WTC11 (cell line): ENCODE measurements around the gene OR52N2. TPM values are rescaled to one million over a fixed set of nuclear protein-coding genes. Genes with fewer than 3 reads are reported as not detected.

Experiments
- ATAC-seq: fragments of 200-7000 bp; cut with Tn5 transposase; 2 replicates; pipeline ENCODE4 v1.10.0; 2021; ENCODE audit warnings: mild to moderate bottlenecking, moderate library complexity
- CTCF ChIA-PET: fragments of 300-600 bp; sonication (Branson Sonifier 250); formaldehyde crosslinking; loops from one replicate; lab custom pipeline; 2021; ENCODE audit warnings: antibody characterized with exemption; lab: Charles Lee
- POLR2A ChIA-PET: fragments of 350-600 bp; sonication (Branson Sonifier 250); formaldehyde crosslinking; loops from one replicate; lab custom pipeline; 2021; ENCODE audit warnings: antibody characterized with exemption; lab: Charles Lee
- DNase-seq: peaks from one replicate; pipeline ENCODE4 v3.0.0; 2021; ENCODE audit warnings: low spot score
- H3K27ac Mint-ChIP-seq: 2 replicates; pipeline ENCODE4 v1.8.0; 2021; ENCODE audit warnings: mixed read lengths
- H3K27me3 Mint-ChIP-seq: 2 replicates; pipeline ENCODE4 v1.8.0; 2021; ENCODE audit warnings: low read depth, mild to moderate bottlenecking, moderate library complexity, mixed read lengths
- H3K36me3 Mint-ChIP-seq: 2 replicates; pipeline ENCODE4 v1.8.0; 2021; ENCODE audit warnings: mixed read lengths
- H3K4me1 Mint-ChIP-seq: 2 replicates; pipeline ENCODE4 v1.8.0; 2022; ENCODE audit warnings: mixed read lengths
- H3K4me3 Mint-ChIP-seq: 2 replicates; pipeline ENCODE4 v1.8.0; 2021; ENCODE audit warnings: mild to moderate bottlenecking, moderate library complexity, mixed read lengths
- H3K9me3 Mint-ChIP-seq: 2 replicates; pipeline ENCODE4 v1.8.0; 2021; ENCODE audit warnings: mixed read lengths
- CBFB ChIP-seq: sonication (generic); formaldehyde crosslinking; IDR thresholded peaks from 2 replicates; pipeline ENCODE4 v1.8.1; 2022; ENCODE audit warnings: mild to moderate bottlenecking, low read depth, missing genetic modification reagents
- ETV6 ChIP-seq: sonication (generic); formaldehyde crosslinking; IDR thresholded peaks from 2 replicates; pipeline ENCODE4 v1.8.1; 2022; ENCODE audit warnings: mild to moderate bottlenecking, missing genetic modification reagents
- GRHL2 ChIP-seq: fragments of 250-450 bp; sonication (Bioruptor Pico); IDR thresholded peaks from 2 replicates; pipeline ENCODE4 v1.8.0; 2022; ENCODE audit warnings: mild to moderate bottlenecking, moderate library complexity; ENCODE audit not compliant: insufficient replicate concordance, severe bottlenecking
- MXD4 ChIP-seq: fragments of 250-450 bp; sonication (Bioruptor Pico); IDR thresholded peaks from 2 replicates; pipeline ENCODE4 v1.8.0; 2021; ENCODE audit warnings: mild to moderate bottlenecking, moderate library complexity, borderline replicate concordance
- NFE2L1 ChIP-seq: sonication (generic); formaldehyde crosslinking; IDR thresholded peaks from 2 replicates; pipeline ENCODE4 v1.8.1; 2023; ENCODE audit warnings: missing genetic modification reagents
- OVOL2 ChIP-seq: fragments of 250-450 bp; sonication (Bioruptor Pico); IDR thresholded peaks from 2 replicates; pipeline ENCODE4 v1.9.0; 2021; ENCODE audit warnings: mild to moderate bottlenecking, borderline replicate concordance
- RORB ChIP-seq: fragments of 250-450 bp; sonication (Bioruptor Pico); IDR thresholded peaks from 2 replicates; pipeline ENCODE4 v1.9.0; 2021; ENCODE audit warnings: mild to moderate bottlenecking
- TEAD4 ChIP-seq: sonication (generic); formaldehyde crosslinking; IDR thresholded peaks from 2 replicates; pipeline ENCODE4 v1.8.0; 2022; ENCODE audit warnings: mild to moderate bottlenecking, missing genetic modification reagents
- ZBTB21 ChIP-seq: sonication (generic); formaldehyde crosslinking; IDR thresholded peaks from 2 replicates; pipeline ENCODE4 v1.8.1; 2023; ENCODE audit warnings: mild to moderate bottlenecking, missing genetic modification reagents, borderline replicate concordance
- ZNF423 ChIP-seq: fragments of 250-450 bp; sonication (Bioruptor Pico); IDR thresholded peaks from 2 replicates; pipeline ENCODE4 v2.1.2; 2022; ENCODE audit warnings: mild to moderate bottlenecking, moderate library complexity
- ZNF671 ChIP-seq: fragments of 250-450 bp; sonication (Bioruptor Pico); IDR thresholded peaks from 2 replicates; pipeline ENCODE4 v1.8.0; 2021; ENCODE audit warnings: mild to moderate bottlenecking
- total RNA-seq: library from RNA; stranded (reverse); gene quantifications from 3 replicates; pipeline ENCODE4 v1.2.3, GENCODE V29; 2021
- TF ChIP-seq, protein P1 (sequence below): sonication (generic); formaldehyde crosslinking; IDR thresholded peaks from 2 replicates; pipeline ENCODE4 v1.8.1; 2022; ENCODE audit warnings: mild to moderate bottlenecking, moderate library complexity, missing genetic modification reagents
- TF ChIP-seq, protein P2 (sequence below): sonication (generic); formaldehyde crosslinking; IDR thresholded peaks from 2 replicates; pipeline ENCODE4 v1.8.1; 2023; ENCODE audit warnings: mild to moderate bottlenecking, missing genetic modification reagents, moderate library complexity
- TF ChIP-seq, protein P3 (sequence below): sonication (generic); formaldehyde crosslinking; IDR thresholded peaks from 2 replicates; pipeline ENCODE4 v1.8.0; 2023; ENCODE audit warnings: mild to moderate bottlenecking, missing genetic modification reagents
- TF ChIP-seq, protein P4 (sequence below): sonication (generic); formaldehyde crosslinking; conservative IDR thresholded peaks from 2 replicates; pipeline ENCODE4 v1.8.1; 2023; ENCODE audit warnings: mild to moderate bottlenecking, low read depth, missing genetic modification reagents, moderate library complexity
- TF ChIP-seq, protein P5 (sequence below): fragments of 250-450 bp; sonication (Bioruptor Pico); IDR thresholded peaks from 2 replicates; pipeline ENCODE4 v2.1.2; 2022; ENCODE audit warnings: mild to moderate bottlenecking, moderate library complexity
- TF ChIP-seq, protein P6 (sequence below): sonication (generic); formaldehyde crosslinking; IDR thresholded peaks from 2 replicates; pipeline ENCODE4 v1.8.0; 2023; ENCODE audit warnings: missing genetic modification reagents, mild to moderate bottlenecking, borderline replicate concordance
- TF ChIP-seq, protein P7 (sequence below): sonication (generic); formaldehyde crosslinking; IDR thresholded peaks from 2 replicates; pipeline ENCODE4 v1.8.0; 2023; ENCODE audit warnings: missing genetic modification reagents

The OR52N2 gene
- total RNA-seq, 1 experiment from 2014 or later: not detected

DNA sequence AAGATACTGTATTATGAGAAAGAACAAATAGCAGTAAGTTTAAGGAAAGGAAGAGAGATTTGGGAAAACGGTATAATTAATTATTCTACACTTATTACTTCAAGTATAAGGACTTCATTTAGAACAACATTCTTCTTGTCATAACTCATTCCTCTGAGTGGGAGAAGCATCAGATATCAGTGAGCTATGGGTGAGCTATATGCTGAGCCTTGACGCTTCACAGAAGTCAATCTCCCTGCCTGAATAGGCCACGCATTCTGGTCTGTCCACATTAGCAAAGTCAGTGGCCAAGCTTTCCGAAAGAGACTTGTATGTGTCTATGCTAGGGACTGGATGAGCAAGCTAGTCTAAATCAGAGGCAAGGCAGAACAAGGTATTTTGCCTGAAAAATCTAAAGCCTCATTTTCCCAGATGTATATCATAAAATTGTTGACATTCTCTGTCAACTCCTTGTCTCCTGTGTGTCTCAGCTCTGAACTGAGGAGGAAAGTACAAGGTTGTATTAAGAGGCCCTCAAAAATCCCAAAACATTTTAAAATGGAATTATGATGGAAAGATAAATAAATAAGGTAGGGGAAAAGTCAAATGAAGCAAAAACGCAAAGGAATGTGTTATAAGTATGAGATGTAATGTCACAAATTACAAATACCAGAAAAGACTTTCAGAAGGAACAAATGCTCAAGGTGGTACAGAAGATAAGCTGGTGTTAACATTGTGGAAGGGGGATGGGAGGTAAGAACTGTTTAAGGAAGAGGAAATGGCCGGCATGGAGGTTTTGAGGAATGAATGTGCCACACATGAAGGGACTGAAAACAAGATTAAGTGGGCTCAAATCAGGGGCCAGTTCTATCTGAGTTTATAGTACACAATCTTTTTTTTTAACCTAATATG is 1.4 kb downstream of the OR52N2 start:
- H3K27me3 Mint-ChIP-seq: no peaks in the 10 kb centered on the region; the same call in 1 of the 2 replicates
- H3K36me3 Mint-ChIP-seq: no peaks in the 10 kb centered on the region
- H3K4me3 Mint-ChIP-seq: no peak overlapping the region
- TF ChIP-seq GRHL2 (no peak), TEAD4 (CRISPR knock-in tag) (no peak), ZNF671 (CRISPR knock-in tag) (no peak), ZBTB21 (CRISPR knock-in tag) (no peak)
- TF ChIP-seq, protein P1, sequence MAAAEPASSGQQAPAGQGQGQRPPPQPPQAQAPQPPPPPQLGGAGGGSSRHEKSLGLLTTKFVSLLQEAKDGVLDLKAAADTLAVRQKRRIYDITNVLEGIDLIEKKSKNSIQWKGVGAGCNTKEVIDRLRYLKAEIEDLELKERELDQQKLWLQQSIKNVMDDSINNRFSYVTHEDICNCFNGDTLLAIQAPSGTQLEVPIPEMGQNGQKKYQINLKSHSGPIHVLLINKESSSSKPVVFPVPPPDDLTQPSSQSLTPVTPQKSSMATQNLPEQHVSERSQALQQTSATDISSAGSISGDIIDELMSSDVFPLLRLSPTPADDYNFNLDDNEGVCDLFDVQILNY (CRISPR knock-in tag): no peak
- TF ChIP-seq, protein P2, sequence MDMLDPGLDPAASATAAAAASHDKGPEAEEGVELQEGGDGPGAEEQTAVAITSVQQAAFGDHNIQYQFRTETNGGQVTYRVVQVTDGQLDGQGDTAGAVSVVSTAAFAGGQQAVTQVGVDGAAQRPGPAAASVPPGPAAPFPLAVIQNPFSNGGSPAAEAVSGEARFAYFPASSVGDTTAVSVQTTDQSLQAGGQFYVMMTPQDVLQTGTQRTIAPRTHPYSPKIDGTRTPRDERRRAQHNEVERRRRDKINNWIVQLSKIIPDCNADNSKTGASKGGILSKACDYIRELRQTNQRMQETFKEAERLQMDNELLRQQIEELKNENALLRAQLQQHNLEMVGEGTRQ (CRISPR knock-in tag): no peak
- TF ChIP-seq, protein P3, sequence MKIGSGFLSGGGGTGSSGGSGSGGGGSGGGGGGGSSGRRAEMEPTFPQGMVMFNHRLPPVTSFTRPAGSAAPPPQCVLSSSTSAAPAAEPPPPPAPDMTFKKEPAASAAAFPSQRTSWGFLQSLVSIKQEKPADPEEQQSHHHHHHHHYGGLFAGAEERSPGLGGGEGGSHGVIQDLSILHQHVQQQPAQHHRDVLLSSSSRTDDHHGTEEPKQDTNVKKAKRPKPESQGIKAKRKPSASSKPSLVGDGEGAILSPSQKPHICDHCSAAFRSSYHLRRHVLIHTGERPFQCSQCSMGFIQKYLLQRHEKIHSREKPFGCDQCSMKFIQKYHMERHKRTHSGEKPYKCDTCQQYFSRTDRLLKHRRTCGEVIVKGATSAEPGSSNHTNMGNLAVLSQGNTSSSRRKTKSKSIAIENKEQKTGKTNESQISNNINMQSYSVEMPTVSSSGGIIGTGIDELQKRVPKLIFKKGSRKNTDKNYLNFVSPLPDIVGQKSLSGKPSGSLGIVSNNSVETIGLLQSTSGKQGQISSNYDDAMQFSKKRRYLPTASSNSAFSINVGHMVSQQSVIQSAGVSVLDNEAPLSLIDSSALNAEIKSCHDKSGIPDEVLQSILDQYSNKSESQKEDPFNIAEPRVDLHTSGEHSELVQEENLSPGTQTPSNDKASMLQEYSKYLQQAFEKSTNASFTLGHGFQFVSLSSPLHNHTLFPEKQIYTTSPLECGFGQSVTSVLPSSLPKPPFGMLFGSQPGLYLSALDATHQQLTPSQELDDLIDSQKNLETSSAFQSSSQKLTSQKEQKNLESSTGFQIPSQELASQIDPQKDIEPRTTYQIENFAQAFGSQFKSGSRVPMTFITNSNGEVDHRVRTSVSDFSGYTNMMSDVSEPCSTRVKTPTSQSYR (CRISPR knock-in tag): no peak
- TF ChIP-seq, protein P4, sequence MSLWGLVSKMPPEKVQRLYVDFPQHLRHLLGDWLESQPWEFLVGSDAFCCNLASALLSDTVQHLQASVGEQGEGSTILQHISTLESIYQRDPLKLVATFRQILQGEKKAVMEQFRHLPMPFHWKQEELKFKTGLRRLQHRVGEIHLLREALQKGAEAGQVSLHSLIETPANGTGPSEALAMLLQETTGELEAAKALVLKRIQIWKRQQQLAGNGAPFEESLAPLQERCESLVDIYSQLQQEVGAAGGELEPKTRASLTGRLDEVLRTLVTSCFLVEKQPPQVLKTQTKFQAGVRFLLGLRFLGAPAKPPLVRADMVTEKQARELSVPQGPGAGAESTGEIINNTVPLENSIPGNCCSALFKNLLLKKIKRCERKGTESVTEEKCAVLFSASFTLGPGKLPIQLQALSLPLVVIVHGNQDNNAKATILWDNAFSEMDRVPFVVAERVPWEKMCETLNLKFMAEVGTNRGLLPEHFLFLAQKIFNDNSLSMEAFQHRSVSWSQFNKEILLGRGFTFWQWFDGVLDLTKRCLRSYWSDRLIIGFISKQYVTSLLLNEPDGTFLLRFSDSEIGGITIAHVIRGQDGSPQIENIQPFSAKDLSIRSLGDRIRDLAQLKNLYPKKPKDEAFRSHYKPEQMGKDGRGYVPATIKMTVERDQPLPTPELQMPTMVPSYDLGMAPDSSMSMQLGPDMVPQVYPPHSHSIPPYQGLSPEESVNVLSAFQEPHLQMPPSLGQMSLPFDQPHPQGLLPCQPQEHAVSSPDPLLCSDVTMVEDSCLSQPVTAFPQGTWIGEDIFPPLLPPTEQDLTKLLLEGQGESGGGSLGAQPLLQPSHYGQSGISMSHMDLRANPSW (CRISPR knock-in tag): no peak
- DNase-seq: no peak
- no peak overlapping the region; the same call in 1 of the 2 replicates for H3K27ac Mint-ChIP-seq
- H3K9me3 Mint-ChIP-seq: no peaks in the 10 kb centered on the region
- ChIA-PET POLR2A (interaction anchor here (0.6 kb wide), 2 partner anchors 324 to 1202 kb away, joined by 3 read pairs; partner anchors contain the start of gene TRIM68), CTCF (interaction anchor here (1.0 to 1.8 kb wide), 4 partner anchors 81 to 553 kb away, joined by 3 to 7 read pairs (median 5); partner anchors contain the start of gene TRIM5)
- peaks cover 40% of the 10 kb centered on the region for H3K4me1 Mint-ChIP-seq
- no peak for ATAC-seq

DNA sequence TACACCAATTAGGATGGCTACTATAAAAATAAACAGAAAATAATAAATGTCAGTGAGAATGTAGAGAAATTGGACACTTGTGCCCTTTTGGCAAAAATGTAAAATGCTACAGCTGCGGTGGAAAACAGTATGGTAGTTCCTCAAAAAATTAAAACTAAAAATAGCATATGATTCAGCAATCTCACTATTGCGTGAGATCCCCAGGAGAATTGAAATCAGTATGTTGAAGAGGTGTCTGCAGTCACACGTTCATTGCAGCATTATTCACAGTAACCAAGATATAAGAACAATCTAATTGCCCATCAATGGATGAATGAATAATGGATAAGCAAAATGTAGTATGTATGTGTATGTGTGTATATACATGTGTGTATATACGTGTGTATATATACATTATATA is 6.8 kb downstream of the OR52N2 start:
- POLR2A ChIA-PET: no interaction called here
- H3K36me3 Mint-ChIP-seq: no peaks in the 10 kb centered on the region

More for the DNA sequence above, 6.8 kb downstream of the OR52N2 start:
- H3K9me3 Mint-ChIP-seq: no peaks in the 10 kb centered on the region
- no peaks in the 10 kb centered on the region for H3K27me3 Mint-ChIP-seq
- no peak for DNase-seq
- H3K4me3 Mint-ChIP-seq: no peak overlapping the region
- TF ChIP-seq OVOL2 (CRISPR knock-in tag): no peak
- no peak for TF ChIP-seq MXD4 (CRISPR knock-in tag)
- TF ChIP-seq, protein P5, sequence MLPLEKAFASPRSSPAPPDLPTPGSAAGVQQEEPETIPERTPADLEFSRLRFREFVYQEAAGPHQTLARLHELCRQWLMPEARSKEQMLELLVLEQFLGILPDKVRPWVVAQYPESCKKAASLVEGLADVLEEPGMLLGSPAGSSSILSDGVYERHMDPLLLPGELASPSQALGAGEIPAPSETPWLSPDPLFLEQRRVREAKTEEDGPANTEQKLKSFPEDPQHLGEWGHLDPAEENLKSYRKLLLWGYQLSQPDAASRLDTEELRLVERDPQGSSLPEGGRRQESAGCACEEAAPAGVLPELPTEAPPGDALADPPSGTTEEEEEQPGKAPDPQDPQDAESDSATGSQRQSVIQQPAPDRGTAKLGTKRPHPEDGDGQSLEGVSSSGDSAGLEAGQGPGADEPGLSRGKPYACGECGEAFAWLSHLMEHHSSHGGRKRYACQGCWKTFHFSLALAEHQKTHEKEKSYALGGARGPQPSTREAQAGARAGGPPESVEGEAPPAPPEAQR: no peak
- TF ChIP-seq ETV6 (CRISPR knock-in tag): no peak
- TF ChIP-seq, protein P1 (CRISPR knock-in tag): no peak
- TF ChIP-seq ZNF423: no peak
- TF ChIP-seq, protein P6, sequence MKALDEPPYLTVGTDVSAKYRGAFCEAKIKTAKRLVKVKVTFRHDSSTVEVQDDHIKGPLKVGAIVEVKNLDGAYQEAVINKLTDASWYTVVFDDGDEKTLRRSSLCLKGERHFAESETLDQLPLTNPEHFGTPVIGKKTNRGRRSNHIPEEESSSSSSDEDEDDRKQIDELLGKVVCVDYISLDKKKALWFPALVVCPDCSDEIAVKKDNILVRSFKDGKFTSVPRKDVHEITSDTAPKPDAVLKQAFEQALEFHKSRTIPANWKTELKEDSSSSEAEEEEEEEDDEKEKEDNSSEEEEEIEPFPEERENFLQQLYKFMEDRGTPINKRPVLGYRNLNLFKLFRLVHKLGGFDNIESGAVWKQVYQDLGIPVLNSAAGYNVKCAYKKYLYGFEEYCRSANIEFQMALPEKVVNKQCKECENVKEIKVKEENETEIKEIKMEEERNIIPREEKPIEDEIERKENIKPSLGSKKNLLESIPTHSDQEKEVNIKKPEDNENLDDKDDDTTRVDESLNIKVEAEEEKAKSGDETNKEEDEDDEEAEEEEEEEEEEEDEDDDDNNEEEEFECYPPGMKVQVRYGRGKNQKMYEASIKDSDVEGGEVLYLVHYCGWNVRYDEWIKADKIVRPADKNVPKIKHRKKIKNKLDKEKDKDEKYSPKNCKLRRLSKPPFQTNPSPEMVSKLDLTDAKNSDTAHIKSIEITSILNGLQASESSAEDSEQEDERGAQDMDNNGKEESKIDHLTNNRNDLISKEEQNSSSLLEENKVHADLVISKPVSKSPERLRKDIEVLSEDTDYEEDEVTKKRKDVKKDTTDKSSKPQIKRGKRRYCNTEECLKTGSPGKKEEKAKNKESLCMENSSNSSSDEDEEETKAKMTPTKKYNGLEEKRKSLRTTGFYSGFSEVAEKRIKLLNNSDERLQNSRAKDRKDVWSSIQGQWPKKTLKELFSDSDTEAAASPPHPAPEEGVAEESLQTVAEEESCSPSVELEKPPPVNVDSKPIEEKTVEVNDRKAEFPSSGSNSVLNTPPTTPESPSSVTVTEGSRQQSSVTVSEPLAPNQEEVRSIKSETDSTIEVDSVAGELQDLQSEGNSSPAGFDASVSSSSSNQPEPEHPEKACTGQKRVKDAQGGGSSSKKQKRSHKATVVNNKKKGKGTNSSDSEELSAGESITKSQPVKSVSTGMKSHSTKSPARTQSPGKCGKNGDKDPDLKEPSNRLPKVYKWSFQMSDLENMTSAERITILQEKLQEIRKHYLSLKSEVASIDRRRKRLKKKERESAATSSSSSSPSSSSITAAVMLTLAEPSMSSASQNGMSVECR (CRISPR knock-in tag): no peak
- TF ChIP-seq RORB (CRISPR knock-in tag): no peak
- no peak for TF ChIP-seq CBFB (CRISPR knock-in tag)
- TF ChIP-seq, protein P7, sequence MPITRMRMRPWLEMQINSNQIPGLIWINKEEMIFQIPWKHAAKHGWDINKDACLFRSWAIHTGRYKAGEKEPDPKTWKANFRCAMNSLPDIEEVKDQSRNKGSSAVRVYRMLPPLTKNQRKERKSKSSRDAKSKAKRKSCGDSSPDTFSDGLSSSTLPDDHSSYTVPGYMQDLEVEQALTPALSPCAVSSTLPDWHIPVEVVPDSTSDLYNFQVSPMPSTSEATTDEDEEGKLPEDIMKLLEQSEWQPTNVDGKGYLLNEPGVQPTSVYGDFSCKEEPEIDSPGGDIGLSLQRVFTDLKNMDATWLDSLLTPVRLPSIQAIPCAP (CRISPR knock-in tag): no peak
- TF ChIP-seq NFE2L1 (CRISPR knock-in tag): no peak
- no peak overlapping the region for H3K27ac Mint-ChIP-seq
- CTCF ChIA-PET: no interaction called here
- H3K4me1 Mint-ChIP-seq: peaks cover 12% of the 10 kb centered on the region
- ATAC-seq: no peak
